Activated B cell treated with CpG ODN at 0.5 μM for 24 hours (primary cell): ENCODE results near the gene FRMPD2. TPM values are rescaled to one million over a fixed set of nuclear protein-coding genes. Genes with fewer than 3 reads are reported as not detected.
"Not testable (repeated sequence)": the region's sequence is repeated elsewhere in the genome, so short reads cannot be mapped to it uniquely, and the experiment has no call there.

Experiments
- ATAC-seq: fragments of 200-7000 bp; cut with Tn5 transposase; one replicate; pipeline ENCODE4 v1.10.0; 2021; ENCODE audit warnings: low read depth, mild to moderate bottlenecking, moderate library complexity
- CTCF ChIA-PET: fragments of 350-600 bp; sonication (Branson Sonifier 250); formaldehyde crosslinking; loops from one replicate; lab custom pipeline; 2021; ENCODE audit warnings: antibody characterized with exemption; lab: Charles Lee
- POLR2A ChIA-PET: fragments of 350-600 bp; sonication (Branson Sonifier 250); formaldehyde crosslinking; loops from one replicate; lab custom pipeline; 2021; ENCODE audit warnings: antibody characterized with exemption; lab: Charles Lee
- DNase-seq: peaks from one replicate; pipeline ENCODE4 v3.0.0; 2022
- H3K27ac Mint-ChIP-seq: one replicate; pipeline ENCODE4 v1.8.0; 2020; ENCODE audit warnings: mixed read lengths
- H3K27me3 Mint-ChIP-seq: one replicate; pipeline ENCODE4 v1.8.0; 2021; ENCODE audit warnings: mixed read lengths
- H3K36me3 Mint-ChIP-seq: one replicate; pipeline ENCODE4 v1.8.0; 2021; ENCODE audit warnings: low read depth, mixed read lengths
- H3K4me1 Mint-ChIP-seq: one replicate; pipeline ENCODE4 v1.8.0; 2021; ENCODE audit warnings: mixed read lengths
- H3K4me3 Mint-ChIP-seq: one replicate; pipeline ENCODE4 v1.8.0; 2020; ENCODE audit warnings: mild to moderate bottlenecking, mixed read lengths
- H3K9me3 Mint-ChIP-seq: one replicate; pipeline ENCODE4 v1.8.0; 2020; ENCODE audit warnings: mixed read lengths
- CTCF ChIP-seq: fragments of 200-600 bp; IDR thresholded peaks from one replicate; pipeline ENCODE4 v1.8.0; 2022; ENCODE audit warnings: antibody characterized with exemption, mild to moderate bottlenecking
- intact Hi-C: fragments of 100-400 bp; cut with micrococcal nuclease; formaldehyde crosslinking; loops from one replicate; pipeline ENCODE4 v1.15.1; 2024
- total RNA-seq: library from RNA; stranded (reverse); gene quantifications from 2 replicates; pipeline ENCODE4 v1.2.3, GENCODE V29; 2022

FRMPD2 gene
- total RNA-seq, 1 donor from 2014 or later = not detected

- Mint-ChIP-seq H3K36me3 (no peaks in the 10 kb centered on the region), H3K27me3 (no peaks in the 10 kb centered on the region), H3K4me1 (peaks cover 5% of the 10 kb centered on the region), H3K27ac (no peak overlapping the region), H3K4me3 (no peak overlapping the region), H3K9me3 (peaks cover 4% of the 10 kb centered on the region)
- TF ChIP-seq CTCF = no peak
- no peak for DNase-seq
- intact Hi-C loops = no loop called here
- ChIA-PET POLR2A (no interaction called here), CTCF (no interaction called here)
- ATAC-seq = no peak
These were observed 79.7 kb downstream of the FRMPD2 start for GRCh38 chr10:48194830-48195229.

- no peak overlapping the region for H3K4me3 Mint-ChIP-seq
- no peaks in the 10 kb centered on the region for H3K36me3 Mint-ChIP-seq
- H3K9me3 Mint-ChIP-seq = no peaks in the 10 kb centered on the region
- intact Hi-C loops = no loop called here
- ChIA-PET POLR2A (no interaction called here), CTCF (no interaction called here)
- ATAC-seq (no peak), DNase-seq (no peak)
- H3K27ac Mint-ChIP-seq = no peak overlapping the region
- no peak for TF ChIP-seq CTCF
- H3K27me3 Mint-ChIP-seq = no peaks in the 10 kb centered on the region
- no peaks in the 10 kb centered on the region for H3K4me1 Mint-ChIP-seq
These were observed 80.9 kb downstream of the FRMPD2 start for GRCh38 chr10:48193556-48193955.

GRCh38 chr10:48192881-48193450 is 81.5 kb downstream of the FRMPD2 start:
- no peak overlapping the region for H3K4me3 Mint-ChIP-seq
- POLR2A ChIA-PET = no interaction called here
- H3K27me3 Mint-ChIP-seq = no peaks in the 10 kb centered on the region
- H3K4me1 Mint-ChIP-seq = no peaks in the 10 kb centered on the region
- intact Hi-C loops = no loop called here
- ATAC-seq (no peak), DNase-seq (no peak)
- H3K9me3 Mint-ChIP-seq = no peaks in the 10 kb centered on the region
- no peaks in the 10 kb centered on the region for H3K36me3 Mint-ChIP-seq
- no peak for TF ChIP-seq CTCF
- CTCF ChIA-PET = no interaction called here
- H3K27ac Mint-ChIP-seq = no peak overlapping the region

- ATAC-seq (no peak), DNase-seq (no peak)
- POLR2A ChIA-PET = interaction anchor here (0.5 kb wide), 1 partner anchor 1545 kb away, joined by 3 read pairs; no protein-coding TSS in a partner anchor
- no peaks in the 10 kb centered on the region for H3K36me3 Mint-ChIP-seq
- intact Hi-C loops = no loop called here
- no peaks in the 10 kb centered on the region for H3K4me1 Mint-ChIP-seq
- no peak overlapping the region for H3K4me3 Mint-ChIP-seq
- H3K9me3 Mint-ChIP-seq = no peaks in the 10 kb centered on the region
- H3K27me3 Mint-ChIP-seq = peaks cover under 1% of the 10 kb centered on the region
- no peak overlapping the region for H3K27ac Mint-ChIP-seq
- no peak for TF ChIP-seq CTCF
- CTCF ChIA-PET = no interaction called here
These were observed 86.6 kb downstream of the FRMPD2 start for GRCh38 chr10:48187713-48188485.

GRCh38 chr10:48187126-48187525 is 87.4 kb downstream of the FRMPD2 start:
- intact Hi-C loops = no loop called here
- ATAC-seq = no peak
- ChIA-PET CTCF (no interaction called here), POLR2A (no interaction called here)
- Mint-ChIP-seq H3K9me3 (no peaks in the 10 kb centered on the region), H3K36me3 (no peaks in the 10 kb centered on the region), H3K4me1 (no peaks in the 10 kb centered on the region), H3K27ac (no peak overlapping the region), H3K4me3 (no peak overlapping the region), H3K27me3 (peaks cover 4% of the 10 kb centered on the region)
- no peak for DNase-seq
- TF ChIP-seq CTCF = no peak

- H3K27me3 Mint-ChIP-seq, H3K9me3 Mint-ChIP-seq, H3K4me3 Mint-ChIP-seq, POLR2A ChIA-PET, H3K36me3 Mint-ChIP-seq, H3K4me1 Mint-ChIP-seq, DNase-seq, intact Hi-C loops, CTCF ChIA-PET, ATAC-seq, H3K27ac Mint-ChIP-seq: not testable (repeated sequence)
These were observed 88.2 kb downstream of the FRMPD2 start for GRCh38 chr10:48186264-48186804.
